ENCODE results near the gene OXA1L. TPM values are rescaled to one million over a fixed set of nuclear protein-coding genes. Genes with fewer than 3 reads are reported as not detected.
"Not testable (repeated sequence)": the region's sequence is repeated elsewhere in the genome, so short reads cannot be mapped to it uniquely, and the experiment has no call there.

The OXA1L gene
- total RNA-seq, 1 donor, result 55.0 TPM

- Histone ChIP-seq H3K27me3 (ENCODE audit: insufficient read depth, low read length) (peaks cover 19% of the 10 kb centered on the region), H4K20me1 (ENCODE audit: insufficient read depth, low read length) (no peaks in the 10 kb centered on the region), H3K4me2 (ENCODE audit: insufficient read depth, low read length) (no peak overlapping the region), H3K9me3 (ENCODE audit: low read depth, low read length) (no peaks in the 10 kb centered on the region), H2AFZ (ENCODE audit: low read length) (no peak overlapping the region), H3K27ac (ENCODE audit: low read depth, low read length) (no peak overlapping the region), H3K4me3 (ENCODE audit: insufficient read depth, low read length) (no peak overlapping the region), H3K4me1 (ENCODE audit: insufficient read depth, low read length) (no peaks in the 10 kb centered on the region), H3K79me2 (ENCODE audit: insufficient read depth, low read length) (no peaks in the 10 kb centered on the region), H3K36me3 (ENCODE audit: insufficient read depth, low read length) (no peaks in the 10 kb centered on the region)
- no peak for DNase-seq (ENCODE audit: insufficient read length, low spot score, missing footprints)
- no peak for TF ChIP-seq CTCF (IDR thresholded peaks at IDR 0.05; ENCODE audit: extremely low read depth, low read depth, low read length)
Measured at GRCh38 chr14:22800346-22800745, 33.9 kb downstream of the OXA1L start.

- Histone ChIP-seq H3K27me3 (ENCODE audit: insufficient read depth, low read length) (peaks cover 10% of the 10 kb centered on the region), H3K36me3 (ENCODE audit: insufficient read depth, low read length) (no peaks in the 10 kb centered on the region), H3K4me2 (ENCODE audit: insufficient read depth, low read length) (no peak overlapping the region), H3K4me1 (ENCODE audit: insufficient read depth, low read length) (no peaks in the 10 kb centered on the region), H3K9me3 (ENCODE audit: low read depth, low read length) (no peaks in the 10 kb centered on the region), H4K20me1 (ENCODE audit: insufficient read depth, low read length) (no peaks in the 10 kb centered on the region), H3K79me2 (ENCODE audit: insufficient read depth, low read length) (no peaks in the 10 kb centered on the region), H3K4me3 (ENCODE audit: insufficient read depth, low read length) (no peak overlapping the region), H3K27ac (ENCODE audit: low read depth, low read length) (no peak overlapping the region), H2AFZ (ENCODE audit: low read length) (no peak overlapping the region)
- TF ChIP-seq CTCF (IDR thresholded peaks at IDR 0.05; ENCODE audit: extremely low read depth, low read depth, low read length), result no peak
- no peak for DNase-seq (ENCODE audit: insufficient read length, low spot score, missing footprints)
Measured at GRCh38 chr14:22801716-22802115, 35.2 kb downstream of the OXA1L start.

GRCh38 chr14:22802860-22803686 is 36.6 kb downstream of the OXA1L start:
- no peak overlapping the region for H3K27ac ChIP-seq (ENCODE audit: low read depth, low read length)
- H3K9me3 ChIP-seq (ENCODE audit: low read depth, low read length), result no peaks in the 10 kb centered on the region
- H3K27me3 ChIP-seq (ENCODE audit: insufficient read depth, low read length), result no peaks in the 10 kb centered on the region
- no peaks in the 10 kb centered on the region for H3K79me2 ChIP-seq (ENCODE audit: insufficient read depth, low read length)
- no peak overlapping the region for H3K4me2 ChIP-seq (ENCODE audit: insufficient read depth, low read length)
- H3K36me3 ChIP-seq (ENCODE audit: insufficient read depth, low read length), result no peaks in the 10 kb centered on the region
- no peak overlapping the region for H3K4me3 ChIP-seq (ENCODE audit: insufficient read depth, low read length)
- H2AFZ ChIP-seq (ENCODE audit: low read length), result no peak overlapping the region
- no peak for DNase-seq (ENCODE audit: insufficient read length, low spot score, missing footprints)
- no peaks in the 10 kb centered on the region for H4K20me1 ChIP-seq (ENCODE audit: insufficient read depth, low read length)
- no peak for TF ChIP-seq CTCF (IDR thresholded peaks at IDR 0.05; ENCODE audit: extremely low read depth, low read depth, low read length)
- no peaks in the 10 kb centered on the region for H3K4me1 ChIP-seq (ENCODE audit: insufficient read depth, low read length)

GRCh38 chr14:22803687-22803974 is 37.1 kb downstream of the OXA1L start:
- DNase-seq (ENCODE audit: insufficient read length, low spot score, missing footprints), result no peak
- no peak overlapping the region for H3K4me3 ChIP-seq (ENCODE audit: insufficient read depth, low read length)
- no peaks in the 10 kb centered on the region for H3K79me2 ChIP-seq (ENCODE audit: insufficient read depth, low read length)
- no peaks in the 10 kb centered on the region for H3K4me1 ChIP-seq (ENCODE audit: insufficient read depth, low read length)
- H3K36me3 ChIP-seq (ENCODE audit: insufficient read depth, low read length), result no peaks in the 10 kb centered on the region
- H3K4me2 ChIP-seq (ENCODE audit: insufficient read depth, low read length), result no peak overlapping the region
- H3K27me3 ChIP-seq (ENCODE audit: insufficient read depth, low read length), result no peaks in the 10 kb centered on the region
- no peak overlapping the region for H3K27ac ChIP-seq (ENCODE audit: low read depth, low read length)
- H3K9me3 ChIP-seq (ENCODE audit: low read depth, low read length), result no peaks in the 10 kb centered on the region
- TF ChIP-seq CTCF (IDR thresholded peaks at IDR 0.05; ENCODE audit: extremely low read depth, low read depth, low read length), result no peak
- H2AFZ ChIP-seq (ENCODE audit: low read length), result no peak overlapping the region
- H4K20me1 ChIP-seq (ENCODE audit: insufficient read depth, low read length), result no peaks in the 10 kb centered on the region

GRCh38 chr14:22805235-22805634 is 38.7 kb downstream of the OXA1L start:
- H3K4me2 ChIP-seq (ENCODE audit: insufficient read depth, low read length), result not testable (repeated sequence)

More at GRCh38 chr14:22805235-22805634, 38.7 kb downstream of the OXA1L start:
- DNase-seq (ENCODE audit: insufficient read length, low spot score, missing footprints); H3K4me1 ChIP-seq (ENCODE audit: insufficient read depth, low read length); H3K36me3 ChIP-seq (ENCODE audit: insufficient read depth, low read length); H4K20me1 ChIP-seq (ENCODE audit: insufficient read depth, low read length); H2AFZ ChIP-seq (ENCODE audit: low read length); H3K9me3 ChIP-seq (ENCODE audit: low read depth, low read length); H3K4me3 ChIP-seq (ENCODE audit: insufficient read depth, low read length); H3K27me3 ChIP-seq (ENCODE audit: insufficient read depth, low read length); H3K79me2 ChIP-seq (ENCODE audit: insufficient read depth, low read length); H3K27ac ChIP-seq (ENCODE audit: low read depth, low read length): not testable (repeated sequence)
